Urothelium cell line (cell line): ENCODE measurements around the gene TSPAN5.
"Not testable (repeated sequence)": the region's sequence is repeated elsewhere in the genome, so short reads cannot be mapped to it uniquely, and the experiment has no call there.

Experiments
- DNase-seq: peaks from one replicate; pipeline ENCODE4 v3.0.0; 2011; ENCODE audit warnings: low spot score, mixed read lengths
- FAIRE-seq: peaks from 2 replicates; lab custom pipeline; 2011; peaks lifted over from hg19 to GRCh38; lab: Jason Lieb, UNC

TSPAN5 gene

GRCh38 chr4:98470366-98470765 lies 188.0 kb downstream of the TSPAN5 start:
- DNase-seq (no peak), FAIRE-seq (no peak)

GRCh38 chr4:98469771-98470170 lies 188.6 kb downstream of the TSPAN5 start:
- DNase-seq = no peak

DNA sequence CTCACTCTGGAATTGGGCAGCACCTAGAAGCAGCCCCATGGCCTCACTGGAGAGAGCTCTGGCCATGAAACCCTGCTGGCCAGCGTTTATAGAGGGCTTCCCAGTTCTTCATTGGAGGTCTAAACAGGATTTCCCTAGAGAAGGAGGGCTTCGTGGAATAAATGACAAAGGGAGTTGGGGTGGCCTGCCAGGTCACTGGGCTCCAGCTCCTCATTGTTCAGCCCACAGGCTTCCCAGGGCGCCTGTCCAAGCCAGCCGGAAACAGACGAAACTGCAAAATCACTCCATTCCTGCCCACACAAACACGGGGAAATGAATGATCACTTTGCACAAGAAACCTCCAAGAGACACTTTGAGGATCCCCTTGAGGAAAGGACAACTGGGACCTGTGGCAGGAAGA lies 189.7 kb downstream of the TSPAN5 start:
- FAIRE-seq = no peak
- DNase-seq = no peak

More at GRCh38 chr4:98469771-98470170, 188.6 kb downstream of the TSPAN5 start:
- FAIRE-seq = no peak

DNA sequence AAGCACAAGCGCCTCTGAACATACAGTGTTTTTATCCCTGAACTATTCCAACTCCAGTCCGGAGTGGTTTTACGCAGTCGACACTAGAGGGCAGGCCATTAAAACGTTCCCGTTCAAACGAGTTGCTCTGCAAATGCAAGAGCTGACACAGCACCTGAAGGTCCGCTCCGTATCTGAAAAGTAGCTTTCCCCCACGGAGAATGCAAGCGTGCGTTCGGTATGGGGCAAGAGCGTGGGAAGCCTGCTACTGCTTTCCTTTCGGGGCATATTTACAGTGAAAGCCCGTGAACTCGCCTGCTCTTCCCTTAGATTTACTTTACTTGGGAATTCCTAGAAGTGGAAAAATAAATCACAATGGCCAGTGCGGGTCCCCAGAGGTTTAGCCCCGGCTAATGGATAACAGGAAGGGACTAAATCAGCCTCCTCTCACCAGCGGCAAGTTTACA lies 190.8 kb downstream of the TSPAN5 start:
- FAIRE-seq (no peak), DNase-seq (peak; percentile 78)

DNA sequence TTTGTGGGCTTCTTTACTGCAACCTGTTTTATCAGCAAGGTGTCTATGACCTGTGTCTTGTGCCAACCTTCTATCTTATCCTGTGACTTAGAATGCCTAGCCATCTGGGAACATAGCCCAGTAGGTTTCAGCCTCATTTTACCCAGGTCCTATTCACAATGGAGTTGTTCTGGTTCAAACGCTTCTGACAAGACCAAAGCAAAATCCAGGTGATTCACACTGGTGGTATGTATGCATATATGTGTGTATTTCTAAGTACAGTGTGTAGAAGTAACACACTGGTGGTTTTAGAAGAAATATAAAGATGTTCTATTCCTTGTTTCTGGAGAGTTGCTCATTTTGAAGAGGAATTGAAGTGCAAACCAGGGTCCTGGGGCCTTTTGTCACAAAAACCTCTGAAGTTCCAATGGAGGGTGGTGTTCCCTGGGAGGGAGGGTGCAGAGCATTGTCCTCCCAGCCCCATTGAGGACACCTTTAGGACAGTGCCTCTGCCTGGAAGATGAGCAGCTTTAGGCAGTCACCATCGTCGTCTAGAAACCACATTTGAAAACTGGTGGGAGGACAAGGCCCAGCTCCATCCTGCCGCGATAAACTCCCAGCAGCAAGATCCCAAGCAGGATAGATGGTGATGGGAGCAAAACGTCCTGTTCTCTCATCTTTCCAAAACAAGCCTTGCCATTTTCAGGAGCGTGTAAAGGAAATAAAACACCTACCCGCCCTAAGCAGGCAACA lies 191.4 kb downstream of the TSPAN5 start:
- DNase-seq = no peak
- FAIRE-seq = no peak

DNA sequence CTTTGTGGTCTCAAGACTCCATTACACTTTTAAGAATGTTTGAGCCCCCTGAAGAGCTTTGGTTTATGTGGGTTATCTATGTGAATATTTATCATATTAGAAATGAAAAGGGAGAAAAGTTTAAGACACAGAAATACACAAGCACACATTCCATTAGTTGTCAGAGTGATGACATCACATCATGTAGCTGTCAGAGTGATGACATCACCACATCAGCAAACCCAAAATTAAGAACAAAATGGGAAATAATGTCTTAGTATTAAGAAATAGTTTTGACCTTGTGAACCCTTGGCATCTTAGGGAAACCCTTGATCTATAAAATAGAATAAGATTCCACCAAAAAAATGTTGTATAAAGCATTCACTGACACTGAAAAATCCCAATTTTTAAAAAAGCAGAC lies 195.9 kb downstream of the TSPAN5 start:
- FAIRE-seq = no peak
- DNase-seq = no peak

DNA sequence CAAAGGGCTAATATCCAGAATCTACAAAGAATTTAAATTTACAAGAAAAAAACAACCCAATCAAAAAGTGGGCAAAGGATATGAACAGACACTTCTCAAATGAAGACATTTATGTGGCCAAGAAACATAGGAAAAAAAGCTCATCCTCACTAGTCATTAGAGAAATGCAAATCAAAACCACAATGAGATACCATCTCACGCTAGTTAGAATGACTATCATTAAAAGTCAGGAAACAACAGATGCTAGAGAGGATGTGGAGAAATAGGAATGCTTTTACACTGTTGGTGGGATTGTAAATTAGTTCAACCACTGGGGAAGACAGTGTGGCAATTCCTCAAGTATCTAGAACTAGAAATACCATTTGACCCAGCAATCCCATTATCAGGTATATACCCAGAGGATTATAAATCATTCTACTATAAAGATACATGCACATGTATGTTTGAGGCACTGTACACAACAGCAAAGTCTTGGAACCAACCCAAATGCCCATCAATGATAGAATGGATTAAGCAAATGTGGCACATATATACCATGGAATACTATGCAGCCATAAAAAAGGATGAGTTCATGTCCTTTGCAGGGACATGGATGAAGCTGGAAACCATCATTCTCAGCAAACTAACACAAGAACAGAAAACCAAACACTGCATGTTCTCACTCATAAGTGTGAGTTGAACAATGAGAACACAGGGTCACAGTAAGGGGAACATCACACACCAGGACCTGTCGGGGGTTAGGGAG lies 197.1 kb downstream of the TSPAN5 start:
- DNase-seq, FAIRE-seq: not testable (repeated sequence)

- not testable (repeated sequence) for FAIRE-seq, DNase-seq
Observed at GRCh38 chr4:98457422-98457821, 201.0 kb downstream of the TSPAN5 start.

GRCh38 chr4:98452091-98452490 lies 206.3 kb downstream of the TSPAN5 start:
- FAIRE-seq (no peak), DNase-seq (no peak)

DNA sequence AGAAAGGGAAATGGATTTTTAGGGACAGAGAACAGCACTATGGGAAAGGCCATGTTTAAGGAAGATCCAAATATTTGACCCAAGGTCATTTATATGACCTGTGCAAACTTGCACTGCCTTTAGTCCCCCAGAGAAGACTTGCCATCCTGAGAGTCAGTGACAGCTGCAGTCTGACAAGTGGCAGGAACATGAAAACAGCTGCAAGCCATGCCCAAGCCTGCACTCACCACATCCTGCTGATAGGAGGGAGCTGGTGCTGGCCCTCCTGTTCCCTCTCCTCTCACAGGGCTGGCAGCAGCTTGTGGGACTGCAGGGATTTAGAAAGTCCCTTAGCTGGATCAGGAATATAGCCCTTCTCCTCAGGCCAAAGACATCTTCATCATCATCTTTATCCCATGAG lies 209.5 kb downstream of the TSPAN5 start:
- peak; percentile 16 for DNase-seq
- no peak for FAIRE-seq

DNA sequence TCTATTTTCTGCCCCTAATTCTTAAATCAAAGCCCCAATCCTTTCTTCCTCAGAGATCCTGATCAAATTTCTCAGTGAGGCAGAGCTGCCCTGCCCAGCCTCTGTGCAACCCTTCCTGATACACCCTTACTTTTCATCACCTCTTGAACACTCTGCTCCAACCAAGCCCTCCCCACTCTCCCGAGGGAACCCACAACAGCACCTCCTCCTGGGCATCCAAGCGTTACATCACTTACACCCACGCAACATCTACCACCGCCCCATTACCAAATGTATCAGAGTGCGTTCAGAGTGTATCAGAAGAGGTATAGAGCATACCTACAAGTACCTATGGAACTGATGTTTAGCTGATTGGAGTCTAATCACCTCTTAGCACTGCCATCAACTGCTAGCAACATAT lies 210.8 kb downstream of the TSPAN5 start:
- DNase-seq = no peak

DNA sequence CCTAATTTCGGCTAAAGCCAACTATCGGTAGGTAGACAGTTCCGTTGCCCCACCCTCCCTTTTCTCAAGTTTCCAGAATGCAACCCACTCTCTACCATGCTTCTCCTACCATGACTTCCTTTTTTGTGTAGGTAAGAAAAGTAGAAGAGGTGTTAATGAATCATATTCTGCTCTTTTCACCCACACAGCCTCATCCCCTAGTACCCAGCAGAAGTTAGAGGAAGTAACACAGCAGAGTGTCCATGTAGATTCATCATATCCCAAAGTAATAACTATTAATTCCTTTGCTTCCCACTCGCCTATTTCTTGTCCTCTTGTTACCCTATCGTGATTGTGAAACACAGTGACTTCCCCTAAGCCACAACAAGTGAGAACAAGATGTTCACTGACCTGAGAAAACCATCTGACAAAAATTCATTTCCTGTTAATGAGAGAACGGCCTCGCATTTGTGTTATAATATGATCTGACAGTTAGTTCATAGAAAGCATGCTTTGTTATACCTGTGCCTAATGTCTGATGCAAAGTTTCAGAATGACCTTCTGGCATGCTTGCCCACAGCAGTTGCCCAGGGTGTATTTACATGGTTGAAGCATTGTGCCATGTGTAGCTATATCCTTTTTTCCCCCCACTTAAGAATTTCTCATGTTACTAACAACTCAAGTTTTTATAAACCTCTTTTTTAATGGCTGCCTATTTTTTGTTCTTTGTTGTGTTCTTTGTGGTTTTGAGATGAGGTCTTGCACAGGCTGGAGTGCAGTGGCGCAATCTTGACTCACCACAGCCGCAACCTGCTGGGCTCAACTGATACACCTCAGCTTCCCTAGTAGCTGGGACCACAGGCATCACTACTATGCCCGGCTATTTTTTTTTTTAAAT lies 211.7 kb downstream of the TSPAN5 start:
- DNase-seq = peak; percentile 43
- FAIRE-seq = no peak

More for the DNA sequence above, 210.8 kb downstream of the TSPAN5 start:
- FAIRE-seq = peak; percentile 46

- DNase-seq (no peak), FAIRE-seq (no peak)
Observed at GRCh38 chr4:98444371-98444770, 214.0 kb downstream of the TSPAN5 start.

DNA sequence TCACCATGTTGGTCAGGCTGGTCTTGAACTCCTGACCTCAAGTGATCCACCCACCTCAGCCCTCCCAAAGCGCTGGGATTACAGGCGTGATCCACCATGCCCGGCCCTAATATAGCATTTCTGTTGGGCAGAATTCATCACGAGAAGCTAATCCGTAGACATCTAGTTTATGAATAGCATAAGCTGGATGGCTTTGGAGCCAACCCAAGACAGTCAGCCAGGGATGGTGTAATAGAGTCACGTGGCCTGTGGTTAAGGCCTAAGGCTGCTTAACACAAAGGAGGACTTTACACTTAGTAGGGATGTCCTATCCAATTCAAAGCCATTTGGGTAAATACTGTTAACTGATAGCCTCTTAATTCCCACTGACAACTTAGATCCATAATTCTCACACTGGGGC lies 223.6 kb downstream of the TSPAN5 start:
- DNase-seq (no peak), FAIRE-seq (no peak)

DNA sequence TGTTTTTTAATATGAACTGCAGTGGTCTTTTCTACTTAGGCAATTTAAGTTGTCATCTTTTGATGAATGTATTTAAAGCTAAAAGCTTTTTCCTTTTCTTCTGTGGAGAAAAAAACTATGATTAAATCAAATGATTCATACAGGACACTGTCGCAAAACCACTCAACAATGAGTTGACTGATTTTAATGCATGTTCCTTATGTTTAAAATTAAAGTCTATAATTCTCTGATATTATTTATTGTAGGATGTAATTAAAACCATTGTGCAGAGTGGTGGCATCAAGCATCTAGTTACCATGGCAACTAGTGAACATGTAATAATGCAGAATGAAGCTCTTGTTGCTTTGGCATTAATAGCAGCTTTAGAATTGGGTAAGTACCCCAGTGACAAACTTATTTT lies 224.7 kb downstream of the TSPAN5 start:
- FAIRE-seq = no peak

GRCh38 chr4:98430708-98431403 lies 227.6 kb downstream of the TSPAN5 start:
- FAIRE-seq = peak; percentile 17
- peak; percentile 65 for DNase-seq

More for the DNA sequence above, 224.7 kb downstream of the TSPAN5 start:
- no peak for DNase-seq

DNA sequence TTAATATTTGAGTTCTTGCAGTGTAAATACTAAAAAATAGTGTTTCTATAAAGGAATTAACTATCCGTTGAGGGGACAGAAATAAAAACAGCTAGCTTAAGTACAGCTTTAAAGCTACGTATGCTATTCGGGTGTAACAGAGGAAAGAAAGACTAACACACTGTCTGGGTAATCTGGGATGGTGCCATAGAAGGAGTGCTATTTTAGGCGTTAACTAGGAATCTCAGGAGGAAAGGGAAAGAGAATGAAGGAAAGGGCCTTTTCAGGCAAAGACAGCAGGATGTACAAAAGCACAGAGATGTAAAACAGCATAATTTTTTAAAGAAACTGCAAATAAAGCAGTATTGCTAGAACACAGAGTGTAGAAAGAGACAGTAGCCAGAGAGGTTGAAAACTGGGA lies 235.4 kb downstream of the TSPAN5 start:
- DNase-seq (no peak), FAIRE-seq (no peak)

DNA sequence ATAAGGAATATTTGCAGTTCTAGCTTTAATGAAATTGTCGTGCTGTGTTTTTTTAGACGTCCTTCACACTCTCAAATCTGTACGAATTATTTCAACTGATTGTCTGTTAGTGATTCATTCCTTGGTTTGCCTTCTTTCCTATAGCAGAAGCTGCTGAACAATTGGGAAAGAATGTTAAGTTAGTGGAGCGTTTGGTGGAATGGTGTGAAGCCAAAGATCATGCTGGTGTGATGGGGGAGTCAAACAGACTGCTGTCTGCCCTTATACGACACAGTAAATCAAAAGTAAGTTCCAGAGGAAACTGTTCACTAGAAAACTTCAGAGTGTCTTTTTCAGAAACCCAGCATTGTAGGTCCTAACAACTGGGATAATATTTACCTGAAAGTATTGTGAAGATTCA lies 237.3 kb downstream of the TSPAN5 start:
- DNase-seq = no peak
- no peak for FAIRE-seq
